HuH-7 (cell line): ENCODE data around the gene TCN2.
"Not testable (repeated sequence)": the region's sequence is repeated elsewhere in the genome, so short reads cannot be mapped to it uniquely, and the experiment has no call there.

Source experiments
- DNase-seq: peaks from one replicate; pipeline ENCODE4 v3.0.0; 2011; ENCODE audit warnings: low spot score

TCN2 gene

DNA sequence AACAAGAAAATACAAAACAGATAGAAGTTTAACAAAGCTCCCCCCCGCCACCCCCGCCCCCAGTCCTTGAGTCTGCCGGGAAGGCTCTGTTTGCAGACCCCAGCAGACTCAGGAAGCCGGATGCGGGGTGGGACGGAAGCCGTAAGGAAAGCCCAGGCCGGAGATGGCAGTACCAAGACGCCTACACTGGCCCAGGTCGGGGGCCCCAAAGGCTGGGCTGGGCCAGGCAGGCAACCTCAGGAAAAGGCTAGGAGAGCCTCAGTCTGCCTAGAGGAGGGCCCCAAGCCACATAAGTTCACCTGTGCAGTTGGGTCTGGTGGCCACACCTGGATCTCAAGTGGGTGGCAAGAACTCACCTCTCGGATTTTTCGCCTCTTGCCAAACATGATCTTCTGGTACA lies 28.5 kb upstream of the TCN2 start:
- no peak for DNase-seq

DNA sequence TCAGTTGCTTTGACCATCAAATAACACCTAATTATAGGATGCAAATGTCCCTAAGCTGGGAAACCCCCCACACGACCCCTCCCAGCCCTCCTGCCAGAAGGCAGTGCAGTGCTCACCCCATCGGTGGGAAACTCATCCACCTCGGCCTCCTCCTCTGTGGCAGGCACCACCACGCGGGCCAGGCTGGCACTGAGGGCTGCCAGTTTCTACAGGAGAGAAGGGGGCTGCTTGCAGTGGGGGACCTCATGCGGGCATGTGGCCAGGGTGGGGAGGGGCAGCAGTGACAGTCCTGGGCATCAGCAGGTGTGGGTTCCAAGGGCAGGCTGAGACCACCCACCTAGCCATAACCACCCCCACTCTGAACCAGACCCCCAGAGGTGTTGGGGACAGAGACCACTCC lies 26.1 kb upstream of the TCN2 start:
- no peak for DNase-seq

DNA sequence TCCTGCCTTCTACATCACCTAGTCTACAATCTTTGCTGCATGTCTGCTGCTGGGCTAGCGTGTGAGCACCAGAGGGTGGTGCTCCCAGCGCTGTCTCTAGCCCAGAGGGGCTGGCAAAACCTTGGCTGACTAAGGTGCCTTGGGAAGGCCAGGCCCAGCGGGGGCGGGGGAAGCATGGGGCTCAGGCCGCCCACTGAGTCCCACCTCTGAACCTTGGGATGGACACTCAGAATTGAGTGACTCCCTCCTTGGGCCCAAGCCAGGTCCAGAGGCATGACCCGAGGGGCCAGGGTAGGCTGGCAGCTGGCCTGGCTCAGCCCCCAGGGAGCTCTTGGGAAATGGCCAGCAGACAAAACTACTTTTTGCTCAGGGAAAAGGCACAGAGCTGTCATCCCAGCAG lies 24.9 kb upstream of the TCN2 start:
- DNase-seq = no peak

- DNase-seq = no peak
Observed at GRCh38 chr22:30582788-30583545, 24.0 kb upstream of the TCN2 start.

GRCh38 chr22:30584441-30584840 lies 22.5 kb upstream of the TCN2 start:
- DNase-seq = no peak

DNA sequence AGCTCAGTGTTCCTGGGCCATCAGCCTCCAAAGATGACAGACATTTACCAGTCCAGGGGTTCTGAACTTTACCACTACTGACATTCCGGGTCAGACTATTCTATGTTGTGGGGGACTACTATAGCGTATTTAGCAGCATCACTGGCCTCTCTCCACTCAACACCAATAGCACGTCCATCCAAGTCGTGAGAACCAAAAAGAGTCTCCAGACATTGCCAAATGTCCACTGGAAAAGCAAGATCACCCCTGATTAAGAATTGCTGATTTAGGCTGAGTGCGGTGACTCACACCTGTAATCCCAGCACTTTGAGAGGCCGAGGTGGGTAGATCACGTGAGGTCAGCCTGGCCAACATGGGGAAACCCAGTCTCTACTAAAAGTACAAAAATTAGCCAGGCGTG lies 20.6 kb upstream of the TCN2 start:
- no peak for DNase-seq

- no peak for DNase-seq
Observed at GRCh38 chr22:30591191-30591587, 15.8 kb upstream of the TCN2 start.

GRCh38 chr22:30591588-30592359 lies 15.2 kb upstream of the TCN2 start, which contains the start of gene PES1:
TSS of gene PES1 (minus strand) at chr22:30591910. CDS start at chr22:30591833, 77 bp downstream.
- peak; percentile 95 for DNase-seq

- DNase-seq = not testable (repeated sequence)
Observed at GRCh38 chr22:30592360-30592713, 14.6 kb upstream of the TCN2 start.

DNA sequence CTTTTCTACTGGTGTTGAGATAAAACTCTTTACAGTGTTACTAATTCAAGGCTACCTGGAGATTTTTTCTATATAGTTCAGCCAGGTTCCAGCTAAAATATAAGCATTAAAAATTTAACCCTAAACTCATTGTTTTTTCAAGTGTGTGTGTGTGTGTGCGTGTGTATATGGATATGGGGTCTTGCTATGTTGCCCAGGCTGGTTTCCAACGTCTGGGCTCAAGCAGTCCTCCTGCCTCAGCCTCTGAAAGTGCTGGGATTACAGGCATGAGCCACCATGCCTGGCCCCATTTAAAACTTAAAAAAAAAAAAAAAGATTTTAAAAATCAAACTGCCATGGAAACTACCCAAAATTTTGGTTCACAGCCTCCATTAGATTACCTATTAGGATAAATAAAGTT lies 10.8 kb upstream of the TCN2 start:
- no peak for DNase-seq

- no peak for DNase-seq
Observed at GRCh38 chr22:30596886-30597285, 10.1 kb upstream of the TCN2 start.

DNA sequence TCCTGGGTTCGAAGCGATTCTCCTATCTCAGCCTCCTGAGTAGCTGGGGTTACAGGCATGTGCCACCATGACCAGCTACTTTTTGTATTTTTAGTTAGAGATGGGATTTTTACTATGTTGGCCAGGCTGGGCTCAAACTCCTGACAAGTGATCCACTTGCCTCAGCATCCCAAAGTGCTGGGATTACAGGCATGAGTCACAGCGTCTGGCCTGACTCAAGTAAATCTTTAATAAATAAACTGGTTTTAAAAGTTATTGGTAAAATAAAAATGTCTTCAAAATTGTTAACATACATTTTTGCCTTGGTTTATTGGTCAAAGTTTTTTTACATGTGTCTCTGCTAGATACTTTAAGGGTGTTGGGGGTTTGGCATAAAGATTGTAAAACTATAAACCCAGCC lies 8.0 kb upstream of the TCN2 start:
- no peak for DNase-seq

- no peak for DNase-seq
Observed at GRCh38 chr22:30600921-30601320, 6.1 kb upstream of the TCN2 start.

- DNase-seq = no peak
Observed at GRCh38 chr22:30601464-30601863, 5.5 kb upstream of the TCN2 start.

DNA sequence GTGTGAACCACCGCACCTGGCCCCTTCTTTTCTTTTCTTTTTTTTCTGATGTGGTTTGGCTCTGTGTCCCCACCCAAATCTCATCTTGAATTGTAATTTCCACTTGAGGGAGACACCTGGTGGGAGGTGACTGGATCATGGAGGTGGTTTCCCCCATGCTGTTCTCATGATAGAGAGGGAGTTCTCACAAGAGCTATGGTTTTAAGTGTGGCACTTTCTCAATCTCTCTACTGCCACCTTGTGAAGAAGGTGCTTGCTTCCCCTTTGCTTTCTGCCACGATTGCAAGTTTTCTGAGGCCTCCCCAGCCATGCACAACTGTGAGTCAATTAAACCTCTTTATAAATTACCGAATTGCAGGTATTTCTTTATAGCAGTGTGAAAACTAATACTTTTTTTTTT lies 4.9 kb upstream of the TCN2 start:
- DNase-seq = no peak

DNA sequence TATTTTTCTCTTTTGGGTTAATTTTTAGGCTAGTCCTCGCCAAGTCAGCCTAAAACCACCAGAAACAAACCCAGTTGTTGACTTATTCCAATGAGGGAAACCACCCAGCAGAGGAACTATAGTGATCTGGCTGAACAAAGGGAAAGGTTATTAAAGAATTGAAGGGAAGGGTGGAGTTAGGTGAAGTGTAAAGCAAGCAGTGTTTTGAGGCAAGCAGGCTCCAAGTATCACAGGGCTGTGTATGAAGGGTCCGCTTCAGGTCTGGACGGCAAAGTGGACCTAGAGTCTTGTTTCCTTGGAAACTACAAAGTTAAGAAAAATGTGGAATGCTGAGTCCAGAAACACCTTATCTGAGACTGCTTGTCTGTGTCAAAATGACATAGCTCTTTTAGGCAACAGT lies 3.2 kb upstream of the TCN2 start:
- no peak for DNase-seq

DNA sequence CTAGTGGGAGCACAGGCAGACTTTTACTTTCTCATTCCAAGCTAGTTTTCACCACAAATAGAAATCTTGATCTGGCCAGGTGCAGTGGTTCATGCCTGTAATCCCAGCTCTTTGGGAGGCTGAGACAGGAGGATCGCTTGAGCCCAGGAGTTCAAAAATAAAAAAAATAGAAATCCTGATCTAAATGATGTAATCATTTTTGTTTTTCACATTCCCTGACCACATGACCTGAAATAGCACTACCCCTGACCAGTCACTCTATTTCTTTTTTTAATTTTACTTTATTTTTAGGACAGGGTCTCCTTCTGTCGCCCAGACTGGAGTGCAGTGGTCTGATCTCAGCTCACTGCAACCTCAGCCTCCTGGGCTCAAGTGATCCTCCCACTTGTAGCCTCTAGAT lies 2.3 kb upstream of the TCN2 start:
- no peak for DNase-seq

DNA sequence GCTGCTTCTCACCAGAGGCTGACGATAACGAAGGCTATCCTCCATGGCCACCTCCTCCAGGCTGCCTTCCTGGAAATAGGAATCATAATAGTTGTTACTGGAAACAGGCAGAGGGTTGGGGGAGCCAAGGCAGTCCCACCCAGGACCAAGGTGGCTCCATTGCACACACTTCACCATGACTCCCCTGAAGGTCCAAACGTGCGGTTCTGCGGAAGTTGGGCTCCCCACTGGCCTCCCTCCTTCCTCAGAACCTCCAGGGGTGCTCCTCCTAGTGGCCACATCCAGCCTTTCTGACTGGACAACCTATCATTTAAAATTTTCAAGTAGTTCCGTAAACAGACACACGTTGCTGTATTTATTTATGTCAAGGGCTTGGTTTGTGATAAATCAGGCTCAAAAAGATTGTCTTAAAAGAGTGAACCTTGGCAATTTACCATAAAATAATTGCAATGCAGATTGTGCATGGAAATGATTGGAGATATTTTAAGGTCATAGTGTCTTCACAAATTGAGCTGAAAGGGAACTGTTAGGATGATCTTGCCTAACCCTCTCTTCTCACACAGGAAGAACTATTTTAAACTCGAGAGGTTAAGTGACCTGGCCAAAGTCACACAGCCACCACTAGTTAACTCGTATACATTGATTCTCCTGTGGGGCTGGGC lies 1.4 kb upstream of the TCN2 start:
- DNase-seq = peak; percentile 72

- no peak for DNase-seq
Observed at GRCh38 chr22:30607300-30607930, 441 bp downstream of the TCN2 start.

DNA sequence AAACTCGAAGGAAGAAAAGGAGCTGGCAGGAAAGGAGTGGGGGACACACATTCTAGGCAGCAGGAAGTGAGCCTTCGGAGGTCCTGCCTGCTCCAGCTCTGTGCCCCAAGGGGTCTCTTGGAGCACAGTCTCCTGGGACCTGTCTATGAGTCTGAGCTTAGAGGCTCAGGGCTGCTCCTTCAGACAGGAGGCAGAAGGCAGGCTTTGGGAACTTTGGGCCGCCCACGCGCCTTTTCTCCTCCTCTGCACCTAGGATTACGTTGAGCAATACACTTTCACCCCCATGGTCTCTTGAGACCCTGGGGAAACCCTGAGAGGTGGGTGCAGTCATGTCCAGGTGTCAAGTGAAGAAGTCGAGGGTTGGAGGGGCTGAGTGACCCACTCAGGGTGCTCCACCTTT lies 965 bp downstream of the TCN2 start:
- DNase-seq = no peak

GRCh38 chr22:30609260-30610185 lies 2.5 kb downstream of the TCN2 start:
- no peak for DNase-seq

DNA sequence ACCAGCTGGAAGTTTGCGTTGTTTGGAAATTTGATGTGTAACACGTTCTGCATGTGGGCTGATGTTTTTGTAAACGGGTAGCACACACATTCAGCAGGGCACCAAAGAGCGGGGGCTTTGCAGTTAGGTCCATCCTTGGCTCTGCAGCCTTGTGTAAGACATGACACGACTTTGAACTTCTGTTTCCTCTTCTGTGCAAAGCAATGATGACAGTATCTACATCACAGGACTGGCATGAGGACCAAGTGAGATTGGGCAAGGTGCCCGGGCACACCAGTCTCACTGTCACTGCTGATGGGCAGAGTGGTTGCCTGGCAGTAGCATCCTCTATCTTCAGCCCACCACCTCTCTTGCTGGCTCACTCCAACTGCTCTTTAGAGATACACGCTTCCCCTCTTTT lies 3.3 kb downstream of the TCN2 start:
- no peak for DNase-seq
